ENCODE data around the gene DICER1.
A peak's percentile ranks its signal among the peaks of the same experiment; 100 is the strongest.
"Not testable (repeated sequence)": the region's sequence is repeated elsewhere in the genome, so short reads cannot be mapped to it uniquely, and the experiment has no call there.

The DICER1 gene

GRCh38 chr14:95185033-95185766 is 27.9 kb upstream of the DICER1 start:
- DNase-seq = peak; percentile 81 to 83

GRCh38 chr14:95184413-95184790 is 27.1 kb upstream of the DICER1 start:
- no peak for DNase-seq

GRCh38 chr14:95183532-95184412 is 26.4 kb upstream of the DICER1 start:
- DNase-seq = no peak

- no peak for DNase-seq
Measured at GRCh38 chr14:95183082-95183481, 25.8 kb upstream of the DICER1 start.

DNA sequence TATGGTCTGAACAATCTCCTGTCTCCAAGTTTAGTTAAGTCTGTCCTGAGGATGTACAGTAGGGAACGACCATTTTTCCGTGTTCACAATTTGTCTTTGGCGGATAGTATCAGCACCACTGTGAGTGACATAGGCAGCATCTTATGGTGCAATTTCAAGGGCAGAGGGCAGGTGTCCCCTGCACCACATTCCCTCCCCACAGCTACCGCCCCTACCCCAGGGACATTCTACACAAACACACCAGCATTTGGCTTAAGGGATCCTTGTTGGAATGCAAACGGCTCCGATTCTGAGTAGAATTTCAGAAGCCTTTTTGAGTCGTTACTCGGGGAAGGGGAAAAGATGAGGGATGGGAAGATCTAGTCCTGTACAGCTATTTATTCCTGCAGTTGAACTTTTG is 25.1 kb upstream of the DICER1 start:
- no peak for DNase-seq

DNA sequence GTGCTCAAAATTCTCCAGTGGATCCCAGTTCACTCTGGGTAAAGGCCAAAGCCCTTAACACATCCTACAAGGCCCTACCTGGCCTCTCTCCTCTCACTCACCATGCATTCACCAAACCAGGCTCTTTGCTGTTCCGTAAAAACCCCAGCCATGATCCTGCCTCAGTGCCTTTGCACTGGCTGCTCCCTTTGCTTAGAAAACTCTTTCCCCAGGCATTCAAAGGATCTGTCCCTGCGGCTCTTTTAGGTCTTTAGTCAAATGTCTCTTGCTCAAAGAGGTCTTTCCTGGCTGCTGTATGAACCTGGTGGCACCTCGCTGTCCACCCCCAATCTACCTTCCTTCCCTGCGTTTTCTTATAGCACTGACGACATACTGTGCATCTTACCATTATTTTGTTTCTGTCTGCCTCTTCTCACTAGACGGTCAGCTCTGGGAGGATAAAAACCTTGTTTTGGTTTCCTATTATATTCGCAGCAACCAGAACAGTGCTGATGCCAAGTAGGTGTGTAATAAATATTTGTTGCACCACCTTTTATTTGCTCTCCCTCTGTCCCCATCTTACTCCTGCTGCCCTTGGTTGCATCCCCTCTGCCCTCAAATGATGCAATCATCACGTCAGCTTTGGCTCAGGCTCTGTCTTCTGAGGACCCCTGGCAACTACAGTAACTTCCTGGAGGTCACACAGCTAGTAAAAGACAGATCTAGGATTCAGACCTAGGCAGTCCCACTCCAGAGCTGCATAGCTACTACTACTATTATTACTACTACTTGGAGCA is 23.8 kb upstream of the DICER1 start:
- DNase-seq = no peak

DNA sequence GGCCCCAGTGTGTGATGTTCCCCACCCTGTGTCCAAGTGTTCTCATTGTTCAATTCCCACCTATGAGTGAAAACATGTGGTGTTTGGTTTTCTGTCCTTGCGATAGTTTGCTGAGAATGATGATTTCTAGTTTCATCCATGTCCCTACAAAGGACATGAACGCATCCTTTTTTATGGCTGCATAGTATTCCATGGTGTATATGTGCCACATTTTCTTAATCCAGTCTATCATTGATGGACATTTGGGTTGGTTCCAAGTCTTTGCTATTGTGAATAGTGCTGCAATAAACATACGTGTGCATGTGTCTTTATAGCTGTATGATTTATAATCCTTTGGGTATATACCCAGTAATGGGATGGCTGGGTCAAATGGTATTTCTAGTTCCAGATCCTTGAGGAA is 18.3 kb upstream of the DICER1 start:
- not testable (repeated sequence) for DNase-seq

- DNase-seq = no peak
Measured at GRCh38 chr14:95174184-95174792, 17.0 kb upstream of the DICER1 start.

DNA sequence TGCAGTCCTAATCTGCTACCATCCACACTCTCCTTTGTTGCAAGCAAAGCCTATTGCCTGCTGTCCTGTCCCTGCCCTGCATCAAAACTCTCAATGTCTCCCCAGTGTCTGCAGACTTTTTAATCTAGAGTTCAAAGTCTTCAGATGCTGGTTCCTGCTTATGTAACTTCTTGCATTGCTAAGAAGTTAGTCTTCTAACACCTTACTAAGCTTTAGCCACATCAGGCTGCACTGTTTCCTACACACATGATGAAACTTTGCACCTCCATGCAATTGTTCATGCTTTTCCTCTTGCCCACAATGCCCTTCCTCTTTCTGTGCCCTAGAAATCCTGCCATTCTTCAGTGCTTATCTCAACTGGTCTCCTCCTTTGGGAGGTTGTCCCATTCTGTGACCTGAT is 16.2 kb upstream of the DICER1 start:
- peak; percentile 70 to 80 for DNase-seq

- DNase-seq = no peak
Measured at GRCh38 chr14:95167177-95167576, 9.8 kb upstream of the DICER1 start.

GRCh38 chr14:95165517-95165916 is 8.2 kb upstream of the DICER1 start:
- no peak for DNase-seq

DNA sequence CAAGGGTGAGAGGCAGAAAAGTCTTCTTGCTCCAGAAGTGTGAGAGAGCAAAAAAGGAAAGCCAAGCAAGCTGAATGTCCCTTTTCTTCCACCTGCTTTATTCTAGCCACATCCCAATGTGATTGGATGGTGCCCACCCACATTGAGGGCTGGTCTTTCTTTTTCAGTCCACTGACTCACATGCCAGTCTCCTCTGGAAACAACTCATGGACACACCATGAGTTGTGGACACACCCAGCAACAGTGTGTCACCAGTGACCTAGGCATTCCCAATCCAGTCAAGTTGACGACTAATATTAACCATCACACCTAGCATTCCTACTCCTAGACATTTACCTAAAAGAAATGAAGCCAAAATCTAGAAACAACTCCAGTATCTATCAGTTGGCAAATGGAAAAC is 7.2 kb upstream of the DICER1 start:
- DNase-seq = no peak

DNA sequence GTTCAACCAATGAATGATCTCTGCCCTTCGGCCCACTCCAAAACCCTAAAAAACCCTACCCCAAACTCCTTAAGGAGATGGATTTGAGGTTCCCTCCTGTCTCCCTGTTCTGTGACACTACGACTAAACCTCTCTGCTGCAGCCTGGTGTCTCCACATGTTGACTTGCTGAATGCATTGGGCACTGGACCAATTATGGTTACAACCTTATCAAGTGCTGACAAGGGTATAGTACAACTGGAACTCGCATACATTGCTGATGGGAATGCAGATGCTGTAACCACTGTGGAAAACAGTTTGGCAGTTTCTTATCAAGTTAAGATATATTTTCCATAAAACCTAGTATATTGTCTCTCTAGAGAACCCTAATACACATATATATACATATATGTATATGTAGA is 6.3 kb upstream of the DICER1 start:
- no peak for DNase-seq

DNA sequence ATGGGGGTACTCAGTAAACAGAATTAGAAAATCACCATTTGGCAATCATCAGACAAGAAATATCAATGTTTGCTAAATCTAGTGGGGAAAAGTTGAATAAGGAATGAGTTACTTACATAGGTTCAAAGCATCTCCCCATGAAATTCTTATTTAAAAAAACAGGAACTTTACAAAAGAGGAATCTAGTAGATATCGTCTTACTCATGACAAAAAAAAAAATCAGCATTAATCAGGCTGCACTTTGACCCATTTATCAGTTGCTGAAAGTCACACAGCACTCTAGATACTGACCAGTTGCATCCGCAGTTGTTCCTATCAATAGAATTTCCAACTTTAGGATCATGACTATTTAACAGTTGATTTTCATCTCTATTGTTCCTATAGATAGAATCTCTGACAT is 5.8 kb upstream of the DICER1 start:
- DNase-seq = peak in 1 of 2 experiments; percentile 14

GRCh38 chr14:95162641-95163040 is 5.3 kb upstream of the DICER1 start:
- DNase-seq = no peak

DNA sequence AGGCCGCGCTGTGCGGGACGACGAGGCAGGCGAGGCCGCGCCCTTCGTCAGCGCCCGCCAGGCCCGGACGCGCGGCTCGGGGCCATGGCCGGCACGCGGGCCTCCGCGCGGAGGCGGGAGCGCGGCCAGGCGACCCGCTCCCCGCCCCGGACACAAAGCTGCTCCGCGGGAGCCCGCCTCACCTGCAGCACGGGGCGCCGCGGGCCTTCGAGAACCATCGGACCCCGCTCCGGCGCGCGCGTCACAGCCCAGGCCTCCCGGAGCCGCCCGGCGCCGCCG is 342 bp downstream of the DICER1 start:
- no peak for DNase-seq

DNA sequence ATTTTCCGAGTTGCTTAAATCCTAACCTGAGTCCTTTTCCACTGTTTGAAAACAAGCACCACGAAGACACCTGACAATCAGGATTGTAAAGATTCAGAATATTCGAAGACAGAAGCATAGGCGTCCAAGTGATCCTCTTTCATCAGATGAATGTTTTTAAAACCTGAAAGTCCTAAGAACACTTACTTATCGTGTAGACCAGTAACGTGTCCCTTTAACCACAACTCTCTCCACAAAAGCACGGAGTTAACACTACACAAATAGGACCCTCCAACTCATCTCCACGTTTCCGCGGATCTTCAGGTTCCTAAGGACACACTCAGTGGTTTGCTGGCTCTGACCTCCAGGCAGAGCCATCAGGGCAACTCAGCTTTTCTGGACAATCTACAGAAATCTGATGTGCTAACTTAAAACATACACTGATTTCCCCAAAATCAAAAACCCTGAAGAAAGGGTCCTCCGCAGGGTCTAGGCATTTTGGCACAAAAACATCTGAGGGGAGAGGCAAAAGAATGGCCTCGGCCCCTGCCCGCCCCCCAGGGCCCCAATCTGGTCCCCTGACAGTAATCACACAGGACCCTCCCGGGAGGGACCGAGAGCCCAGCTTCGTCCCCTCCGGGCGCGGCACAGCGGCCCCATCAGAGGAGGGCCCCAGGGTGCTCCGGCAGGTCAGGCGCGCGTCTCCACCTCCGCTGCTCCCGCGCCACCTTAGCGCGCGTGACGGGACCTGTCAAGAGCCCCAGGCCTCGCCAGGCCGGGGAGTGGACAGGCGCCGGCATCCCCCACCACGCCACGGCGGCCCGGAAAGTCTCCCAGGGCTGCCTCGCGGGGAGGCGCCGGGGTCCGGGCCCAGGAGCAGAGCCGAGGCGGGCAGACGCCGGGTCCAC is 925 bp downstream of the DICER1 start:
- DNase-seq = no peak

DNA sequence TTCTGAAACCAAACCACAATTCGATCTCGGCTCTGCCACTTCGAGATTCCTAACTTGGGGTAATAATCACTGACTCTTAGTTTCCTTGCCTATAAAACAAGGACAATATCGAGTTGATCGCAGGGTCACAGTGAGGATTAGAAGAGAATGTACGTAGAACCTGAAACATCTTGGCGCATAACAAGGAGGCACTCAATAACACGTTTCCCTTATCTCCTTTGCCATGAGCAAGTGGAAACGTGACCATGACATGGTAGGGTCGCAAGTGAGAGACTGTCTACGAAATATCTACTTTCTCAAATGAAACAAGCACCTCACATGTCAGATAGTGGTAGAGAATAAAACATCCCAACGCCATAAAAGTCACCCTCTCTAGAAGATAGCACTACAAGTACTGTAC is 2.3 kb downstream of the DICER1 start:
- peak in 1 of 2 experiments; percentile 9 for DNase-seq

DNA sequence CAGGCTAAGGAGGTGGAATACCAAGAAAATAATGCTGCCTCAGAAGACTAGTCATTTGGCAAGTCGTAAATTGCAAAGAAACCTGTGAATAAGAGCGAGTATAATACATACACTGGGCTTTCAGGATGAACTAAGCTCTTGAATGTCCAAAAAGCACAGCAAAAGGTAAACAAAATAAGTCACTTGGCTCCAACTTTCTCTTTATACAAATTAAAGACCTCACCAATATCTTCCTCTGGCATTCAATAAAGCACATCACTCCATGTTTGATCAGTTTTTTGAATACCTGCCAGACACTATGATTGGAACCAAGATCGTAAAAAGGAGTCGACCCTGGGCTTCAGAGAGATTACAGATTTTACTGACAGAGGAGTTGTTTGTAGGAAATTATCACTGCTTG is 3.5 kb downstream of the DICER1 start:
- no peak for DNase-seq

DNA sequence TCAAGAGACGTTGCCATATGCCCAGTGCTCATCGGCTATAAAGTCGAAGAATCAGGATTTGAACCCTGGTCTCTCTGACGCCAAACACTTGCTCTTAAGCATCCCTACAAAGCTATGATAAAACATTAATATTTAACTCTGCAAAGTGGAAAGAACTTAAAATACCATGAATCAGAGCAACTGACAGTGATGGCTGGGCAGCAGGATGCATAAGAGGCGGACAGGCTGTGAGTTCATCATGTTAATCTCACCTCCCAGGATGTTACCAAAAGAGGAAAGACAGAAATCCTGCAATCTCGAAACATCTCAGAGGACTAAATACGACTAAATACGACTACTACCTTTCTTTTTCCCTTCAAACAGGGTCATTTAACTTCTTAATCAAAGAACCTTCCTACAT is 5.8 kb downstream of the DICER1 start:
- no peak for DNase-seq

- no peak for DNase-seq
Measured at GRCh38 chr14:95150910-95151309, 6.4 kb downstream of the DICER1 start.

DNA sequence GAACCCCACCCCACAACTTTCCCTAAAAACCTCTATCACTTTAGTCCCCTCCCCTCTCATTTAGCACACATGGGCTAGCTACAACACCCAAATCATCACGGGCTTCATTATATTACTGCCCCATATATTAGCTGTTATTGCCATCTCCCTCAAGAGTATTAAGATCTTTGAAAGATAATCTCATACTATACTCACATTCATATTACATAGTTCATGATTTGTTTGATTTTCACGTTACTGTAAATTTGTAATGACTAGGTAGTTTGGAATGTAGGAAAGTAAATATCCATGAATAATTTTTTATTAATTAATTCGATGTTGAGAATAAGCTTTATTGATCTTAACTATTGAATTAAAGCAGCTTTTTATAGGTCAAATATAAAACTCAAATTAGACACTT is 7.9 kb downstream of the DICER1 start:
- no peak for DNase-seq

All from AML-193 (cell line).